Bone marrow (tissue), 2 donors: ENCODE results near the gene ARFGEF2.
A peak's percentile ranks its signal among the peaks of the same experiment; 100 is the strongest.
"Not testable (repeated sequence)": the region's sequence is repeated elsewhere in the genome, so short reads cannot be mapped to it uniquely, and the experiment has no call there.

ENCODE experiments used
- DNase-seq, 2 donors: peaks; one replicate each; lab custom pipeline; 2025; lab: John Stamatoyannopoulos, UW

Gene ARFGEF2

GRCh38 chr20:48999890-49000870 is 78.7 kb downstream of the ARFGEF2 start:
- DNase-seq, result no peak

- DNase-seq, result no peak
Observed at GRCh38 chr20:49001741-49002140, 80.2 kb downstream of the ARFGEF2 start.

DNA sequence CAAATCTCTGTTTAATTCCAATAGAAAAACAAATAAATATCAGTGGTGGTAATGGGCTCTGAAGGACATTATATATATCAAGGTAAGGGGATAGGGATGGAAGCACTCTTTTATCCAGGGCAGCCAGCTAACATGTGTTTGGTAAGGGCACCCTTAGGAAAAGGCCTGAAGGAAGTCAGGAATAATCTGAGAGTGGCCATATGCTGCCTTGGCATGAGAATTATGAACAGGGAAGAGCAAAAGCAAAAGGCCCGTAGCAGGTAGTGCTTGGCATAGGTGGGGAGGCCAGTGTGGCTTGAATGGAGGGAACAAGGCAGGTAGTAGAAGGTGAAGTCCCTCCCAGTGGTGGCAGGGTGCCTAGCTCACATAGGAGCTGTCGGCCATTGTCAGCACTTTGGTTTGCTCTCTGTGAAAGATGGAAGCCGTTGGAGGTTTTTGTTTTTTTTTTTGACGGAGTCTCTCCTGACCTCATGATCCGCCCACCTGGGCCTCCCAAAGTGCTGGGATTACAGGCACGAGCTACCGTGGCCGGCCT is 85.0 kb downstream of the ARFGEF2 start:
- no peak for DNase-seq

DNA sequence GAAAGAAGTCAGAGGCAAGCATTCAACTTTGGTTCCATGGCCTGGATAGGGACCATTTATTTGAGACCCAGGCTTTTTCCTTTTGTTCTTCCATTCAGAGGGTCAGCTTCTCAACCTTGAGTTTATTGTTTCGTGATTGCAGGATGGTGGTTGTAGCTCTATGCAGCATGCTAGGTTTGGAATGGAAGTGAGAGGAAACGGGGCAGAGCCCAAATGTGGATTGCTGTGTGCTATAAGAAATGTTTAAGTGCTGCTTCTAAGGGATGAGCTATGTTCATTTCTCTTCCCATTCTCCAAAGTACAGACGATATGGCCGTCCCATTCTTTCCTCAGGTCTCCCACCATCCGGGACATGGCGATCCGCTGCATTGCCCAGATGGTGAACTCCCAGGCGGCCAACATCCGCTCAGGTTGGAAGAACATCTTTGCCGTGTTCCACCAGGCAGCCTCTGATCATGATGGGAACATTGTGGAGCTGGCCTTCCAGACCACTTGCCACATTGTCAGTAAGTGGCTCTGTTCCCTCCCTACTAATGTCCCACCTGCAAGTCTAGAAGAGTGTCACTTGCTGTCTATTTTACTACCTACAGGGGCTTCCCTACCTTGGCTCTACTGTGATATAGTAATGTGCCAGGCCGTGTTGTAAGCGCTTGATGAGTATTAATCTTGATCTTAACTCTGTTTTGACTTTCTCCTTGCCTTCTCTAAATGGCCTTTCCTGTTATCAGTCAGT is 88.6 kb downstream of the ARFGEF2 start:
- DNase-seq, result no peak

GRCh38 chr20:49024220-49024619 is 102.7 kb downstream of the ARFGEF2 start:
- DNase-seq, result no peak

GRCh38 chr20:49028177-49028576 is 106.7 kb downstream of the ARFGEF2 start:
- DNase-seq, result not testable (repeated sequence)

GRCh38 chr20:49028684-49029083 is 107.2 kb downstream of the ARFGEF2 start:
- DNase-seq, result no peak

DNA sequence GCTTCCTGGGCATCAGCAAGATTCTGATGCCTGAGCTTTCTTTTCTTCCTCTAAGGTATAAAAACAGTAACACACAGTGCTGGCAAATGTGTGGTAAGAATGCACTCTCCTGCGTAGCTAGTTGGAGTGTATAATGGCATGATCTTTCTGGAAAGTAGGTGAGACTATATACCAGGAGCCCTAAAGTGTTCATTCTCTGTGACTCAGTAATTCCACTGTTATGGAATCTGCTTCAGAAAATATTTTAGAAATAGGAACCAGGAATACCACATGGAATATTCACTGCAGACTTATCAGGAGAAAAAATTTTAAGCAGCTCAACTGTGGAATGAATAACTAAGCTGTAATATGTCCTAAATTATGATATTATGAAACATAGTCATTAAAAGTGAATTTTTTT is 107.7 kb downstream of the ARFGEF2 start:
- no peak for DNase-seq

GRCh38 chr20:49030954-49031619 is 109.6 kb downstream of the ARFGEF2 start:
- DNase-seq, result no peak

DNA sequence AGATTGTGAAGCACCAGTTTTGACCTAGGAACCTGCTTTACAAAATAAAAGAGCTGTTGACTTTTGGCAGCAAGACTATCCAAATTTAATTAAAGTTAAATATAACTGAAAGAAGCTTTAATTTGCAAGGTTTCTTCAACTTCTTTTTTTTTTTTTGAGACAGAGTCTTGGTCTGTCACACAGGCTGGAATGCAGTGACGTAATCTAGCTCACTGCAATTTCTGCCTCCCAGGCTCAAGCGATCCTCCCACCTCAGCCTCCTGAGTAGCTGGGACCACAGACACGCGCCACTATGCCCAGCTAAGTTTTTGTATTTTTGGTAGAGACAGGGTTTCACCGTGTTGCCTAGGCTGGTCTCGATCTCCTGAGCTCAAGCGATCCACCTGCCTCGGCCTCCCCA is 110.9 kb downstream of the ARFGEF2 start:
- no peak for DNase-seq

DNA sequence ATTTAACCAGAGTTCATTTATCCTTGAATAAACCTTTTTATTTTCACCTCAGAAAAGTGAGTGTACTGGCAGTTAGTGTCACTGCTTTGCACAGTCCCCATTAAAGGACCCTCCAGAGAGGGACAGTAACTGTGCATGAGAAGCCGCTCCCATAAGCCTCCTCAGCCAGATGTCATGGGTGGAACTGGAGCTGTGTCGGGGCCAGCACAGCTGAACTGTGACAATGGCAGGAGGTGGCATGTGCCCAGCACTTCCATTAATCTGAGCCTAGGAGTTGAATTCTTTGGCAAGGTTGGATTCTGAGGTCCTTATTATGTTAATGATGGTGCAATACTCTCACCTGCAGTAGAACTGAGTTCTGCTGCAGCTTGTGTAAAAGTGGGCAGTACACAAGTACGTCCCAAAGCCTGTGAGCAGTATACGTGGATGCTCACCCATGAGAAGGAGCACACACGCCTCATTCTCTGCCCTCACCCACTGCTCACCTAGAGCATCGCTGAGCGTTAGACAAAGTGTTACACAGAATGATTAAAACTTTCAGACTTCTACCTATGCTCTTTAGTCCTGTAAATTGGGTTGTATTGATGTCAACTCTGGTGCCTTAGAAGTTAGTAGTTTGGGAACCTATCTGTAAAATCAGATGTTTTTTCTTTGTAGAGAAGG is 112.7 kb downstream of the ARFGEF2 start:
- DNase-seq, result no peak

DNA sequence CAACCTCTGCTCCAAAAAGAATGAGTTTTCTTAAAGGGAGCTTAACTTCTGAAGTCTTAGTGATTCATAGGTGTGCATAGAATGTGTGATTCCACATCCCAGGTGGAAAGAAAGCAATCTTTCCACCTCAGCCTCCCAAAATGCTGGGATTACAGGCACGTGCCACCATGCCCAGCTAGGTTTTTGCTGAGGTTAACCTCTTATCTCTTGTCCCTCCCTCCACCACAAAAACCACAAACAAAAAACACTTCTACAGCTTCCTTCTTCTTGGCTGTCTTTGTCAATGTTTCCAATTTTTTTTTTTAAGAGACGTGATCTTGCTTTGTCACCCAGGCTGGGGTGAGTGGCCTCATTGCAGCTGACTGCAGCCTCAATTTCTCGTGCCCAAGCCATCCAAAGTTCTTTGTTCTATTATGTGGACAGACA is 116.5 kb downstream of the ARFGEF2 start:
- DNase-seq, result peak; percentile 7 to 74

GRCh38 chr20:49039854-49040253 is 118.3 kb downstream of the ARFGEF2 start:
- DNase-seq, result no peak

GRCh38 chr20:49043000-49043399 is 121.5 kb downstream of the ARFGEF2 start:
- DNase-seq, result no peak

- no peak for DNase-seq
Observed at GRCh38 chr20:49045440-49046086, 124.1 kb downstream of the ARFGEF2 start.

GRCh38 chr20:49046087-49046900 is 124.8 kb downstream of the ARFGEF2 start, which contains the start of gene CSE1L:
TSS of gene CSE1L (plus strand) at chr20:49046312. CDS start at chr20:49058464, 12,152 bp downstream.
- peak; percentile 94 to 97 for DNase-seq

DNA sequence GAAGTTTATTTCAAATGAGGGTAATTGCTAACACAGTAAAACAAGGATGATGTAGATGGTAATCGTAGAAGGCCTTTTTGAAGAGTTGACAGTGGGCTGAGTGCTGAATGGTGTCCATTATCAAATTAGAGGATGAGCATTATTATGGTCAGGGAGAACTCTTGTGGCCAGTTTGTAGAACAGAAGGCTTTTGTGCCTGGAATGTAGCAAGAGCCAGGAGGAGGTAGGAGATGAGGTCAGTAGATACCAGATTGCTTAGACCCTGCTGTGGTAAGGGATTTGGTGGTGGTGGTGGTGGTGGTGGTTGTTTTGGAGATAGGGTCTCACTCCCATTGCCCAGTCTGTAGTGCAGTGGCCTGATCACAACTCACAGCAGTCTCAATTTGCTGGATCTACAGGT is 130.8 kb downstream of the ARFGEF2 start:
- DNase-seq, result no peak

DNA sequence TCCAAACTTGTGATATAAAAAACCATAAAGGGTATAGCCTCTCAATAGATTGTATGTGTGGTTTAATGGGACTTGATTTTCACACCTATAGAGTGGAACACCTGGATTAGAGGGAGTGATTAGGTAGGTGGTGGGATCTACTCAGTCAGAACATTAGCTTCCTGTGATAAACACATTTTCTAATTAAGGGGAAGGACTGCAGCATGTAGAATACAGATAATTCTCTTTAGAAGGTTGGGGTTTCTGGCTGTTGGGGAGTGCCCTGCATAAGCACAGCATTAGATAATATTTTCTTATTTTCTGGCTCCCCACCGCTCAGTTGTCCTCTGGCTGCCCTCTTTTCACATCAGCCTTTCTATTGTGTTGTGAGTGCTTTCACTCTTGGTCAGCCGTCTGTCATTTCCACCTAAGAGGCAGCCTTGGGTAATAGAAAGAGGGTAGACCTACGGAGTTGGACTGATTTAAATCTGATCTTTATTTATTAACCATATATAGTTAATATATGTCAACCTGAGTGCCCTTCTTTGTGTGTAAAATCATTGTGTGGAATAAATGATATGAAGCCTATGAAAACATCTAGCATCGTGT is 132.6 kb downstream of the ARFGEF2 start:
- DNase-seq, result no peak

DNA sequence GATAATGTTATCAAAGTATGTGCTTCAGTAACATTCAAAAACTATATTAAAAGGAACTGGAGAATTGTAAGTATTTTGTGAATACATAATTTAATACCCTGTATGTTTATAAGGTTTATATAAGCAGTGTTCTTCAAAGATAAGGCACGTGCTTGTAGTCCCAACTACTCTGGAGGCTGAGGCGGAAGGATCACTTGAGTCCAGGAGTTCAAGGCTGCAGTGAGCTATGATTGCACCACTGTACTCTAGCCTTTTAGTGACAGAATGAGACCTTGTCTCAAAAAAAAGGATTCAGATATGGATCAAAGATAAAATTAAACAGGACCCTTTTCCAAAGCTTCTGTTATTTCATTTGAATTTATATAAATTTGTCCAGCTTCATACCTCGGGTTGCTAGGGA is 141.8 kb downstream of the ARFGEF2 start:
- DNase-seq, result no peak

DNA sequence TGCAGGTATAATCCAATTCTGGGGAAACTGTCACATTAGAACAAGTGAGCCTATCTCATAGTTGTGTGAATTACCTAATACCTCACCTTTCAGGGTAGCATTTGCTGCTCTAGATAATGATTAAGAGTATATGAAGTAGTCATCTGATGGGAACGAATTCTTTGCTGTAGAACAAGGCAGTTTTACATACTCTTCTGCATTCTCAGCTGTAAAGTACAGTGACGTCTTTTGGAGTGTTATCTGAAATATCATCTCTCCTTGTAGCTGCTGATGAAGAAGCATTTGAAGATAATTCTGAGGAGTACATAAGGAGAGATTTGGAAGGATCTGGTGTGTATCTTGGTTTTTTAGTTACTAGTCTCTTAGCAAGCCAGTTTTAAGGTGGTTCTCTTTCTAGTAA is 153.0 kb downstream of the ARFGEF2 start:
- no peak for DNase-seq
